ENCODE data around the gene AIPL1.

DNA sequence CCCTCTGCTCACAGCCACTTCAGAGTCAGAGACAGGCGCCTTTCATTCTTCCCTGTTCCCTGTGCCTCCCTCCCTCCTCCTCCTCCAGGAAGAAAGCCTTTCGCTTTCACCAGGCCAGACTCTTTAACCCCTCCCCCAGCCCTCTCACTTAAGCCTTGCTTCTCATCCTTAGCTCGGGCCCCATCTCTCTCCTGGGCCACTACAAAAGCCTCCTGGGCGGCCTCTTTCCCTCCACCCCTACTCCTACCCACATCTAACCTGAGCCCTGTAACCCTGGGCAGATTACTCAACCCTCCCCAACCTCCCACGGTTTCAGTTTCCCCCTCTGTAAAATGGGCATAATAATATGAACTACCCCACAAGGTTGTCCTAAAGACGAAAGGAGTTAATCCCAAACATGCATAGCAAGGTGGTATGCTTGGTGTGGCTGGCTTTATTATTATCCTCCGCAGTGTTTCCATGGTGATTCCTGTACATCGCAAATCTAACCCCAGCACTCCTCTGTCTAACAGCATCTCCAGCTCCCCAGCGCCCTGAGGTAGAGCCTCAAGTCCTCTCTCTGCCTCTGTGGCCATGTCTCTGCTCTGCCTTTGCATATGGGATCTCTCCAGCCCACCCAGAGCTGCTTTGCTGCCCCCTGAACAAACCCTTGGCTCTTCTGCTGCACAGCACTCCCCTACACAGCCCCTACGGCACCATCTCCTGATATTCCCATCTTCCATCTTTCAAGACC lies 27.0 kb upstream of the AIPL1 start:
- TF ChIP-seq EZH2 (IDR thresholded peaks at IDR 0.05; ENCODE audit: borderline replicate concordance) = no peak
- TF ChIP-seq, protein P1, sequence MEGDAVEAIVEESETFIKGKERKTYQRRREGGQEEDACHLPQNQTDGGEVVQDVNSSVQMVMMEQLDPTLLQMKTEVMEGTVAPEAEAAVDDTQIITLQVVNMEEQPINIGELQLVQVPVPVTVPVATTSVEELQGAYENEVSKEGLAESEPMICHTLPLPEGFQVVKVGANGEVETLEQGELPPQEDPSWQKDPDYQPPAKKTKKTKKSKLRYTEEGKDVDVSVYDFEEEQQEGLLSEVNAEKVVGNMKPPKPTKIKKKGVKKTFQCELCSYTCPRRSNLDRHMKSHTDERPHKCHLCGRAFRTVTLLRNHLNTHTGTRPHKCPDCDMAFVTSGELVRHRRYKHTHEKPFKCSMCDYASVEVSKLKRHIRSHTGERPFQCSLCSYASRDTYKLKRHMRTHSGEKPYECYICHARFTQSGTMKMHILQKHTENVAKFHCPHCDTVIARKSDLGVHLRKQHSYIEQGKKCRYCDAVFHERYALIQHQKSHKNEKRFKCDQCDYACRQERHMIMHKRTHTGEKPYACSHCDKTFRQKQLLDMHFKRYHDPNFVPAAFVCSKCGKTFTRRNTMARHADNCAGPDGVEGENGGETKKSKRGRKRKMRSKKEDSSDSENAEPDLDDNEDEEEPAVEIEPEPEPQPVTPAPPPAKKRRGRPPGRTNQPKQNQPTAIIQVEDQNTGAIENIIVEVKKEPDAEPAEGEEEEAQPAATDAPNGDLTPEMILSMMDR (IDR thresholded peaks at IDR 0.05; ENCODE audit: poor library complexity) = no peak
